Natural killer cell (primary cell): Measurements from ENCODE around the gene INPP4B. TPM values are rescaled to one million over a fixed set of nuclear protein-coding genes. Genes with fewer than 3 reads are reported as not detected.

ENCODE experiments used
- ATAC-seq, 3 donors: fragments of 150-1000 bp in 2 of 3; fragments of 200-7000 bp in 1 of 3; cut with Tn5 transposase; 1 replicate in 1 of 3; 2 replicates in 2 of 3; pipeline ENCODE4 v1.10.0; 2021; ENCODE audit warnings: mild to moderate bottlenecking in 2 of 3, moderate library complexity in 2 of 3
- DNase-seq, 2 donors: peaks; one replicate each; pipeline versions ENCODE4 v3.0.0 to v3.0.0-alpha.2; 2013 to 2021; ENCODE audit warnings: mixed read lengths in 1 of 2
- H3K27ac ChIP-seq: one replicate; pipeline ENCODE4 v1.5.1; 2013; ENCODE audit warnings: mild to moderate bottlenecking, low read length
- H3K27me3 ChIP-seq: one replicate; pipeline ENCODE4 v1.6.1; 2013; ENCODE audit warnings: low read length; ENCODE audit not compliant: control insufficient read depth, insufficient read depth
- H3K36me3 ChIP-seq: one replicate; pipeline ENCODE4 v1.6.1; 2013; ENCODE audit warnings: low read length; ENCODE audit not compliant: control insufficient read depth, insufficient read depth
- H3K4me1 ChIP-seq: one replicate; pipeline ENCODE4 v1.6.1; 2013; ENCODE audit warnings: low read length; ENCODE audit not compliant: control insufficient read depth, insufficient read depth
- H3K4me3 ChIP-seq: one replicate; pipeline ENCODE4 v1.5.1; 2013; ENCODE audit warnings: low read length
- H3K9me3 ChIP-seq: one replicate; pipeline ENCODE4 v1.6.1; 2013; ENCODE audit warnings: low read length; ENCODE audit not compliant: control insufficient read depth, insufficient read depth
- H3K27ac Mint-ChIP-seq, 2 donors: one replicate each; pipeline ENCODE4 v1.8.0; 2022; ENCODE audit warnings: mild to moderate bottlenecking in 2 of 2, mixed read lengths in 2 of 2, moderate library complexity in 1 of 2
- H3K27me3 Mint-ChIP-seq, 2 donors: one replicate each; pipeline ENCODE4 v1.8.0; 2022; ENCODE audit warnings: low read depth in 2 of 2, mixed read lengths in 2 of 2
- H3K36me3 Mint-ChIP-seq: one replicate; pipeline ENCODE4 v1.8.0; 2022; ENCODE audit warnings: mixed read lengths
- H3K4me1 Mint-ChIP-seq, 2 donors: one replicate each; pipeline ENCODE4 v1.8.0; 2022; ENCODE audit warnings: mixed read lengths in 2 of 2
- H3K4me3 Mint-ChIP-seq: one replicate; pipeline ENCODE4 v1.8.0; 2022; ENCODE audit warnings: mild to moderate bottlenecking, moderate library complexity, mixed read lengths
- H3K9me3 Mint-ChIP-seq, 2 donors: one replicate each; pipeline ENCODE4 v1.8.0; 2022; ENCODE audit warnings: mixed read lengths in 2 of 2
- CTCF ChIP-seq: fragments of 200-600 bp; IDR thresholded peaks from one replicate; pipeline ENCODE4 v1.8.0; 2022; ENCODE audit warnings: antibody characterized with exemption
- WGBS: methylation state at CpG from one replicate; pipeline ENCODE4 v1.1.7; 2013; ENCODE audit warnings: missing lambda C conversion rate; ENCODE audit not compliant: insufficient coverage; 5-methylcytosine and 5-hydroxymethylcytosine counted together
- intact Hi-C: fragments of 100-400 bp; cut with micrococcal nuclease; formaldehyde crosslinking; loops from one replicate; pipeline ENCODE4 v1.14.2; 2022
- total RNA-seq, 4 donors: library from RNA; stranded (reverse); fragments of 120-200 nt in 1 of 4; gene quantifications; one replicate each; pipeline versions ENCODE4 v1.2.3 to v1.2.4, GENCODE V29; 2013 to 2022

Gene INPP4B
- total RNA-seq, 3 donors from 2014 or later (not counting 1 experiment from before 2014, with no cell fraction given) = 2.4 to 6.2 (median 4.5) TPM

DNA sequence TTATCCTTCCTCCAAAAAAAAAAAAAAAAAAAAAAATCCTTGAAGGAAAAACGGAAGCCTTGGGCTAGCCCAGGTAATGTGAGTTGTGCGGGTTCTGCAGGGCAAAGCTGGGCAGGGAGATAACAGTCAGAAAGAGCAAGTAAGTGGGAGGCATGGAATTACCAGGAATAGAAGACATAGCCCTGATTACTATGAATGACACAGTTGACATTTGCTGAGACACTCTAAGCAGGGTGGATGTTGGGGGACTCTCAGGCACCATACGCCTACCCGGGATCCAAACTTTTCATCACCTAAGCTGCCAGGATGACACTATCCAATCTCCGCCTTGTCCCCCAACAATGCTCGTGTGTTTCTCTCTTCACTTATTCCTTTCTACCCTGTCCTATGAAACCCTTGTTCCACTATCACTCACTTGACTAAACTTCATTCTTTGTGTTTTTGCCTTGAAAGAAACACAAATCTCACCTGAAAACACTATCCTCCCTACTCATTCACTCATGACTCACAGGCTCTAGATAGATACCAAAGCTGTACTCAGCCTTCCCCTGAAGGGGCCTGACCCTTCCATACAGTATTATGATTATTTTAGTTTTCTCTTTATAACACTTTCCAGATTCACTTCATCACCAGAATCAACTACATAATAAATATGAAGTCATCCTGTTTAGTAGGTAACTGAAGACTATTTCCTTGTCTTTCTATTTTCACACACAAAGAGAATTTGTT lies 158.4 kb downstream of the INPP4B start:
- Histone ChIP-seq H3K4me1 (no peaks in the 10 kb centered on the region), H3K36me3 (no peaks in the 10 kb centered on the region), H3K27ac (no peak overlapping the region), H3K9me3 (no peaks in the 10 kb centered on the region), H3K27me3 (no peaks in the 10 kb centered on the region), H3K4me3 (no peak overlapping the region)
- H3K4me3 Mint-ChIP-seq = no peak overlapping the region
- peaks cover 2 to 4% of the 10 kb centered on the region in 2 donors for H3K9me3 Mint-ChIP-seq
- H3K27me3 Mint-ChIP-seq = no peaks in the 10 kb centered on the region
- H3K36me3 Mint-ChIP-seq = peaks cover 6% of the 10 kb centered on the region
- H3K4me1 Mint-ChIP-seq = no peaks in the 10 kb centered on the region
- intact Hi-C loops = no loop called here
- DNase-seq = no peak
- 89% methylated on average over 6 of the region's 6 CpGs for WGBS
- TF ChIP-seq CTCF = no peak
- ATAC-seq = no peak
- no peak overlapping the region for H3K27ac Mint-ChIP-seq

GRCh38 chr4:142686081-142686480 lies 160.0 kb downstream of the INPP4B start:
- H3K36me3 Mint-ChIP-seq = peaks cover 6% of the 10 kb centered on the region
- H3K27me3 Mint-ChIP-seq = no peaks in the 10 kb centered on the region
- Histone ChIP-seq H3K27me3 (no peaks in the 10 kb centered on the region), H3K9me3 (no peaks in the 10 kb centered on the region), H3K4me1 (no peaks in the 10 kb centered on the region), H3K27ac (no peak overlapping the region), H3K36me3 (no peaks in the 10 kb centered on the region), H3K4me3 (no peak overlapping the region)
- intact Hi-C loops = no loop called here
- H3K4me3 Mint-ChIP-seq = no peak overlapping the region
- 27% methylated on average over 1 of the region's 1 CpG for WGBS
- TF ChIP-seq CTCF = no peak
- no peak for DNase-seq
- H3K27ac Mint-ChIP-seq = no peak overlapping the region
- H3K4me1 Mint-ChIP-seq = no peaks in the 10 kb centered on the region
- H3K9me3 Mint-ChIP-seq = peaks cover 4 to 7% of the 10 kb centered on the region in 2 donors
- ATAC-seq = no peak

DNA sequence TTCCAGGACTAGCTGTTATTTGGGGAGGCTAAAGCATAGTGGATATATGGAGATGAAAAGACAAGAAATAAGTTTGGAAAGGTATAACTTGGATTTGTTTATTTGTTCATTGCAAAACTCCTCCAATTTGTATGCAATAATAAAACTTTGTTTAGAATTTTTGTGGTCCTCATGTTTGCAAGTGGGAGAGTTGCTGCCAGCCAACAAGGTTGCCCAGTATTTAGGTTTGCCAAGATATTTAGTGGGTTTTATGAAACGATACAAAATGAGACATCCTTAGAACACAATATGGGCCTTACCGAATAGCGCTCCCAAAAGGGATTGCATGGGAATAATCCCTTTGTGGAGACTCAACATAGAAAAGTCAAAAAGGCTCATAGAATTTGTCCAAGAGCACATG lies 162.1 kb downstream of the INPP4B start:
- no peaks in the 10 kb centered on the region for H3K9me3 ChIP-seq
- Mint-ChIP-seq H3K4me3 (no peak overlapping the region), H3K36me3 (peaks cover 2% of the 10 kb centered on the region), H3K27ac (no peak overlapping the region), H3K4me1 (no peaks in the 10 kb centered on the region), H3K9me3 (peaks cover 4 to 7% of the 10 kb centered on the region in 2 donors), H3K27me3 (no peaks in the 10 kb centered on the region)
- TF ChIP-seq CTCF = no peak
- H3K27me3 ChIP-seq = no peaks in the 10 kb centered on the region
- no peak overlapping the region for H3K4me3 ChIP-seq
- no peak for ATAC-seq
- no peaks in the 10 kb centered on the region for H3K36me3 ChIP-seq
- H3K27ac ChIP-seq = no peak overlapping the region
- intact Hi-C loops = no loop called here
- 93% methylated on average over 3 of the region's 3 CpGs for WGBS
- DNase-seq = no peak
- H3K4me1 ChIP-seq = no peaks in the 10 kb centered on the region

- no peak for ATAC-seq
- Mint-ChIP-seq H3K9me3 (peaks cover 4 to 7% of the 10 kb centered on the region in 2 donors), H3K36me3 (no peaks in the 10 kb centered on the region), H3K27ac (no peak overlapping the region), H3K4me3 (no peak overlapping the region), H3K4me1 (no peaks in the 10 kb centered on the region), H3K27me3 (no peaks in the 10 kb centered on the region)
- Histone ChIP-seq H3K4me1 (no peaks in the 10 kb centered on the region), H3K27ac (no peak overlapping the region), H3K4me3 (no peak overlapping the region), H3K27me3 (no peaks in the 10 kb centered on the region), H3K9me3 (no peaks in the 10 kb centered on the region), H3K36me3 (no peaks in the 10 kb centered on the region)
- TF ChIP-seq CTCF = no peak
- no peak for DNase-seq
- intact Hi-C loops = no loop called here
- WGBS = 88% methylated on average over 2 of the region's 2 CpGs
Observed at GRCh38 chr4:142683503-142683902, 162.6 kb downstream of the INPP4B start.
